SU-DHL-6 (cell line): ENCODE measurements around the gene EPHA6.

Experiments used
- H2AFZ ChIP-seq: fragments of 200-600 bp; sonication (generic); 2 replicates; pipeline ENCODE4 v1.6.1; 2014; ENCODE audit warnings: low read depth, mild to moderate bottlenecking, moderate library complexity, mixed read lengths, antibody characterized with exemption, low read length; ENCODE audit not compliant: severe bottlenecking
- H3F3A ChIP-seq: fragments of 200-600 bp; shearing (Covaris generic); 2 replicates; pipeline ENCODE4 v1.6.0; 2016; ENCODE audit warnings: antibody characterized with exemption, mild to moderate bottlenecking; ENCODE audit not compliant: insufficient read depth
- H3K27ac ChIP-seq: fragments of 200-600 bp; sonication (generic); 2 replicates; pipeline ENCODE4 v1.5.1; 2016; ENCODE audit warnings: low read depth, mild to moderate bottlenecking, low read length, moderate library complexity, mixed read lengths
- H3K27me3 ChIP-seq: fragments of 200-600 bp; sonication (generic), shearing (Covaris generic); 2 replicates; pipeline ENCODE4 v1.6.0; 2014; ENCODE audit warnings: mild to moderate bottlenecking, low read length
- H3K36me3 ChIP-seq: fragments of 200-600 bp; sonication (generic); 2 replicates; pipeline ENCODE4 v1.6.1; 2014; ENCODE audit warnings: mild to moderate bottlenecking, low read length, mixed read lengths
- H3K4me2 ChIP-seq: fragments of 300-600, 200-600 bp; shearing (Covaris generic), sonication (generic); 2 replicates; pipeline ENCODE4 v1.6.0; 2014; ENCODE audit warnings: low read length, low read depth, mild to moderate bottlenecking; ENCODE audit not compliant: poor library complexity, severe bottlenecking
- H3K4me3 ChIP-seq: fragments of 200-600 bp; sonication (generic); 2 replicates; pipeline ENCODE4 v1.5.1; 2014; ENCODE audit warnings: antibody characterized with exemption, low read length, mild to moderate bottlenecking, mixed read lengths; ENCODE audit not compliant: insufficient read depth, poor library complexity, severe bottlenecking
- H3K79me2 ChIP-seq: fragments of 200-600 bp; sonication (generic); 2 replicates; pipeline ENCODE4 v1.6.1; 2014; ENCODE audit warnings: mild to moderate bottlenecking, low read length, moderate library complexity; ENCODE audit not compliant: insufficient read depth
- H3K9ac ChIP-seq: fragments of 200-600 bp; sonication (generic); 2 replicates; pipeline ENCODE4 v1.7.0; 2014; ENCODE audit warnings: mild to moderate bottlenecking, low read length
- H3K9me2 ChIP-seq: fragments of 200-600 bp; sonication (generic); replicated peaks from 2 replicates; pipeline ENCODE4 v1.6.1; 2014; ENCODE audit warnings: low read length; ENCODE audit not compliant: insufficient read depth
- H3K9me3 ChIP-seq: fragments of 200-600 bp; sonication (generic); 2 replicates; pipeline ENCODE4 v1.6.1; 2014; ENCODE audit warnings: low read length, mixed read lengths; ENCODE audit not compliant: insufficient read depth
- H4K20me1 ChIP-seq: fragments of 200-600 bp; sonication (generic); 2 replicates; pipeline ENCODE4 v1.6.1; 2014; ENCODE audit warnings: low read depth, mild to moderate bottlenecking, antibody characterized with exemption, low read length, moderate library complexity, mixed read lengths
- CTCF ChIP-seq: fragments of 200-600 bp; sonication (generic); IDR thresholded peaks from one replicate; pipeline ENCODE4 v1.5.1; 2017; ENCODE audit warnings: antibody characterized with exemption, mild to moderate bottlenecking, low read length, moderate library complexity; ENCODE audit not compliant: insufficient read depth, poor library complexity, severe bottlenecking
- EZH2phosphoT487 ChIP-seq: fragments of 200-600 bp; sonication (generic), shearing (Covaris generic); conservative IDR thresholded peaks from 2 replicates; pipeline ENCODE4 v1.6.1; 2018; ENCODE audit warnings: mild to moderate bottlenecking, antibody characterized with exemption, low read length, moderate library complexity, mixed read lengths

The EPHA6 gene

DNA sequence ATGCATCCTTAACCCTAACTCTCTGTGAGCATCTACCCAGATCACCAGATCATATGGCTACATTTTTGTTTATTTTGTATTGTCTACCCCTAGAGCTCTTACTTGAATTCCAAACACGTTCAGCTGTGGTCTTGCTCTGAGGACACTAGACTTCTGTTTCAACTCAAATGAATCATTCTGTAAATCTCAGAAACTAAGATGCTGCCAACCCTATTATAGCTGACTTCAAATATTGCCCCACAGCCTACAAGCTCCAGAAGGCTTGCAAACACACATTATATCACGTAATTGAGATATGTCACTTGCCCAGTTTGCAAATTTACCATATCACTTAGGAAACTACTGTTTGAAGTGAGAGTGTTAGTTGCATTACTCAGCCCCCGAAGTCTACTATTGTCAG is 524.0 kb downstream of the EPHA6 start:
- TF ChIP-seq CTCF (no peak), EZH2phosphoT487 (no peak)
- Histone ChIP-seq H4K20me1 (no peaks in the 10 kb centered on the region), H3F3A (no peaks in the 10 kb centered on the region), H3K79me2 (no peaks in the 10 kb centered on the region), H3K27me3 (no peaks in the 10 kb centered on the region), H3K4me2 (no peak overlapping the region), H3K9me2 (no peaks in the 10 kb centered on the region), H3K27ac (no peak overlapping the region), H3K4me3 (no peak overlapping the region), H3K36me3 (no peaks in the 10 kb centered on the region), H2AFZ (no peak overlapping the region), H3K9me3 (no peaks in the 10 kb centered on the region), H3K9ac (no peak overlapping the region)

DNA sequence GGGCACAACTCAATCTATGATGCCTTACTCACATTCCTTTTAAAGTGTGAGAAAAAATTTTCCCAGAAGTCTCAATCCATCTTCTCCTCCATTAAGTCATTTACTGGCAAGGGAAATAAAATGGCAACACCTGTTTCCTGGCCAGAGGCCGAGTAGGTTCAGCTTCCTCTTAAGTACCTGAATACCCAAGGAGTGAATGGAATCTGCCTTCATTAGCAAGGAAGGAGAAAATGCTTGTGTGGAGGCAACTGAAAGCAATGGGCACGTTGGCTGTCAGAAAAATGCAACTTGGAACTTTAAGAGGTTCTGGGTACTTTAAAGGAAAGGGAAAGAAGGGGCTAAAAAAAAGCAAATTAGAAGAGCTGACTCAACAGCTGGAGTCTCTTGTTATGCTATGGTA is 526.5 kb downstream of the EPHA6 start:
- no peaks in the 10 kb centered on the region for H3K79me2 ChIP-seq
- H3K4me2 ChIP-seq: no peak overlapping the region

GRCh38 chr3:97347780-97348179 is 533.4 kb downstream of the EPHA6 start:
- Histone ChIP-seq H3K27ac (no peak overlapping the region), H3K4me3 (no peak overlapping the region), H3K27me3 (no peaks in the 10 kb centered on the region), H3K9ac (no peak overlapping the region), H3K9me2 (no peaks in the 10 kb centered on the region), H3K36me3 (no peaks in the 10 kb centered on the region), H3K79me2 (no peaks in the 10 kb centered on the region), H2AFZ (no peak overlapping the region), H4K20me1 (no peaks in the 10 kb centered on the region), H3K9me3 (no peaks in the 10 kb centered on the region), H3K4me2 (no peak overlapping the region), H3F3A (no peaks in the 10 kb centered on the region)
- TF ChIP-seq CTCF: no peak
- no peak for TF ChIP-seq EZH2phosphoT487

More for the DNA sequence above, 526.5 kb downstream of the EPHA6 start:
- Histone ChIP-seq H3K36me3 (no peaks in the 10 kb centered on the region), H3K9me3 (no peaks in the 10 kb centered on the region), H3K9ac (no peak overlapping the region), H3K27ac (no peak overlapping the region), H3K4me3 (no peak overlapping the region), H3F3A (no peaks in the 10 kb centered on the region), H3K27me3 (no peaks in the 10 kb centered on the region), H4K20me1 (no peaks in the 10 kb centered on the region), H3K9me2 (no peaks in the 10 kb centered on the region), H2AFZ (no peak overlapping the region)
- no peak for TF ChIP-seq EZH2phosphoT487
- TF ChIP-seq CTCF: no peak
